ENCODE measurements around the gene L3MBTL3.

Gene L3MBTL3

GRCh38 chr6:130188207-130188899 is 170.0 kb downstream of the L3MBTL3 start:
- TF ChIP-seq CTCF (conservative IDR thresholded peaks at IDR 0.05; ENCODE audit: low read depth, low read length): no peak
- no peak for DNase-seq (ENCODE audit: low read depth)

GRCh38 chr6:130189531-130190397 is 171.4 kb downstream of the L3MBTL3 start:
- DNase-seq (ENCODE audit: low read depth): no peak
- H3K4me3 ChIP-seq (ENCODE audit: low read depth, low read length): no peak overlapping the region
- TF ChIP-seq CTCF (conservative IDR thresholded peaks at IDR 0.05; ENCODE audit: low read depth, low read length): no peak

More at GRCh38 chr6:130188207-130188899, 170.0 kb downstream of the L3MBTL3 start:
- H3K4me3 ChIP-seq (ENCODE audit: low read depth, low read length): no peak overlapping the region
